H1 (cell line): ENCODE measurements around the gene SLCO2A1. TPM values are rescaled to one million over a fixed set of nuclear protein-coding genes. Genes with fewer than 3 reads are reported as not detected.

ENCODE experiments used
- BCL11A ChIP-seq, 2 experiments: IDR thresholded peaks; one replicate each; pipeline ENCODE4 v1.6.1; 2011; ENCODE audit warnings: low read depth in 2 of 2, low read length in 2 of 2, mild to moderate bottlenecking in 2 of 2
- GTF2F1 ChIP-seq: IDR thresholded peaks from 2 replicates; pipeline ENCODE4 v1.6.1; 2012; ENCODE audit warnings: low read depth, low read length, improper control_type of control experiment, borderline replicate concordance
- TAF7 ChIP-seq: optimal IDR thresholded peaks from 2 replicates; pipeline ENCODE3; 2011; ENCODE audit warnings: low read depth, mild to moderate bottlenecking, inconsistent platforms, low read length, moderate library complexity, borderline replicate concordance
- polyA plus RNA-seq, 7 experiments: library from polyadenylated mRNA; depleted of rRNA in 3 of 7; stranded (reverse) in 5 of 7; unstranded in 2 of 7; fragments of >200 nt in 5 of 7; fragments of 200-250 nt in 2 of 7; gene quantifications; 1 replicate in 5 of 7; 2 replicates in 1 of 7; 4 replicates in 1 of 7; pipeline versions ENCODE4 v1.2.1 to v1.2.3, GENCODE V29; 2011 to 2013; ENCODE audit warnings: missing spikeins in 2 of 7, mixed read lengths in 2 of 7
- total RNA-seq: library from RNA; stranded (reverse); fragmentation: NEBNext Ultra II Directional; extraction: Animal tissue kit (Norgen Biotek cat#: 25700); gene quantifications from 2 replicates; pipeline ENCODE4 v1.2.1, GENCODE V29; 2021
- TF ChIP-seq, protein P1 (sequence below): IDR thresholded peaks from 2 replicates; pipeline ENCODE4 v1.6.1; 2012; ENCODE audit warnings: low read length, inconsistent platforms

The SLCO2A1 gene
- total and polyA plus RNA-seq, 2 of the 8 experiments (the other 6 are each of a cell fraction or from before 2014, with no cell fraction given) = 1.1 to 2.3 TPM

DNA sequence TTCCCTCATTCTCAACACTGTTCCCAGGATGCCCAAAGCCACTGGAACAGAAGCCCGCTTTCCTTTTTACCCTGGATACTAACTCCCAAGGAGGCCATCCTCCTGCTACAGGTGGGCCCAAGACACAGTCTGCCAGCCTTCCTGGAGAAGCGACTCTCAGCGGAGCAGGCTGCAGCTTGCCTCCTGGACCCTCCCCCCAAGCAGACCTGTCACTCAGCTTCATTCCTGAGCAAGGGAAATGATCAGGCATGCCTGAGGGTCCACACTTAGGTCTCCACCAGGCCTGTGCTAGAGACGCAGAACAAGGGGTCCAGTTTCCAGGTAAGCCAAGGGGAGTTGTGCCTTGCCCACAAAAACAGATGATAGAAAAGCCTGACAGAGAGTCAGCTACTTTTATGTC is 62.8 kb downstream of the SLCO2A1 start (continued):
- TF ChIP-seq, protein P1, sequence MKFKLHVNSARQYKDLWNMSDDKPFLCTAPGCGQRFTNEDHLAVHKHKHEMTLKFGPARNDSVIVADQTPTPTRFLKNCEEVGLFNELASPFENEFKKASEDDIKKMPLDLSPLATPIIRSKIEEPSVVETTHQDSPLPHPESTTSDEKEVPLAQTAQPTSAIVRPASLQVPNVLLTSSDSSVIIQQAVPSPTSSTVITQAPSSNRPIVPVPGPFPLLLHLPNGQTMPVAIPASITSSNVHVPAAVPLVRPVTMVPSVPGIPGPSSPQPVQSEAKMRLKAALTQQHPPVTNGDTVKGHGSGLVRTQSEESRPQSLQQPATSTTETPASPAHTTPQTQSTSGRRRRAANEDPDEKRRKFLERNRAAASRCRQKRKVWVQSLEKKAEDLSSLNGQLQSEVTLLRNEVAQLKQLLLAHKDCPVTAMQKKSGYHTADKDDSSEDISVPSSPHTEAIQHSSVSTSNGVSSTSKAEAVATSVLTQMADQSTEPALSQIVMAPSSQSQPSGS = no peak
- TF ChIP-seq TAF7 (no peak), BCL11A (IDR thresholded peaks at IDR 0.05; ENCODE audit: low read depth in 2 of 2, low read length in 2 of 2) (no peak), GTF2F1 (no peak)
